Measurements from ENCODE around the gene CHRNA4. TPM values are rescaled to one million over a fixed set of nuclear protein-coding genes. Genes with fewer than 3 reads are reported as not detected.

CHRNA4 gene
- total and polyA plus RNA-seq, 2 donors (not counting 3 experiments of a cell fraction or from before 2014, with no cell fraction given): not detected

GRCh38 chr20:63409834-63410435 lies 48.8 kb upstream of the CHRNA4 start:
- intact Hi-C loops (cut with micrococcal nuclease): no loop called here
- no TSS peak for BruUV-seq (replicated peaks)
- Histone ChIP-seq H2AFZ (ENCODE audit: low read depth, low read length) (no peak overlapping the region), H3K27me3 (ENCODE audit: control insufficient read depth in 2 of 2, insufficient read depth in 2 of 2, low read length in 2 of 2) (no peaks in the 10 kb centered on the region), H3K79me2 (ENCODE audit: control insufficient read depth, insufficient read depth, low read length) (no peaks in the 10 kb centered on the region), H3K9me3 (replicated peaks; ENCODE audit: control insufficient read depth, insufficient read depth, low read length) (no peaks in the 10 kb centered on the region), H3K4me3 (replicated peaks in 1 of 3; ENCODE audit: insufficient read depth in 1 of 3, low read depth in 1 of 3, low read length in 3 of 3) (no peak overlapping the region), H3K4me2 (ENCODE audit: insufficient read depth, low read length) (no peak overlapping the region), H3K9ac (replicated peaks; ENCODE audit: extremely low read depth, insufficient read depth, low read length) (no peak overlapping the region), H4K20me1 (replicated peaks; ENCODE audit: control insufficient read depth, extremely low read depth, insufficient read depth, low read length) (no peaks in the 10 kb centered on the region), H3K9me1 (replicated peaks; ENCODE audit: control insufficient read depth, extremely low read depth, insufficient read depth, low read length) (no peaks in the 10 kb centered on the region), H3K4me1 (ENCODE audit: control insufficient read depth, extremely low read depth, insufficient read depth, low read length) (no peaks in the 10 kb centered on the region), H3K27ac (ENCODE audit: insufficient read depth, low read depth, low read length) (no peak overlapping the region), H3K36me3 (ENCODE audit: control insufficient read depth in 2 of 2, extremely low read depth in 1 of 2, insufficient read depth in 2 of 2, low read length in 2 of 2) (no peaks in the 10 kb centered on the region)
- TF ChIP-seq EZH2 (IDR thresholded peaks at IDR 0.05; ENCODE audit: borderline replicate concordance, low read depth, low read length, severe bottlenecking): no peak
- TF ChIP-seq POLR2A (IDR thresholded peaks at IDR 0.05; ENCODE audit: low read depth, low read length): no peak
- no peak for TF ChIP-seq MYC (IDR thresholded peaks at IDR 0.05; ENCODE audit: low read depth, low read length)
- TF ChIP-seq FOS (IDR thresholded peaks at IDR 0.05; ENCODE audit: borderline replicate concordance, insufficient read depth, low read length): no peak
- TF ChIP-seq GATA2 (IDR thresholded peaks at IDR 0.05; ENCODE audit: insufficient read depth, insufficient read length, low read depth, low read length): no peak
- TF ChIP-seq POLR2AphosphoS5 (IDR thresholded peaks at IDR 0.05; ENCODE audit: insufficient read depth, low read depth, low read length): no peak
- TF ChIP-seq JUN (IDR thresholded peaks at IDR 0.05; ENCODE audit: borderline replicate concordance, insufficient read depth, insufficient read length, low read depth): no peak
- no peak for TF ChIP-seq CTCF (IDR thresholded peaks at IDR 0.05; ENCODE audit: extremely low read depth in 1 of 2, insufficient read depth in 1 of 2, low read depth in 1 of 2, low read length in 2 of 2)
- TF ChIP-seq MAX (IDR thresholded peaks at IDR 0.05; ENCODE audit: insufficient read depth, insufficient read length): no peak
- dilution Hi-C loops (cut with MboI; ENCODE audit: extremely low pct_ligation_motif_present, low sequenced_read_pairs): no loop called here
- CTCF ChIA-PET: interaction anchor here (1.0 to 1.1 kb wide), 2 partner anchors 32 to 100 kb away, joined by 3 read pairs; no protein-coding TSS in a partner anchor
- POLR2A ChIA-PET: no interaction called here
- FAIRE-seq (no peak), DNase-seq (ENCODE audit: low read depth, low spot score) (no peak)

Data from endothelial cell of umbilical vein (primary cell).